B cell (primary cell): ENCODE measurements around the gene IFI27L2.

Experiments used
- EZH2 ChIP-seq: IDR thresholded peaks from 2 replicates; pipeline ENCODE4 v1.6.1; 2012; ENCODE audit warnings: borderline replicate concordance, low read depth, mild to moderate bottlenecking, moderate library complexity, low read length; ENCODE audit not compliant: insufficient read depth, poor library complexity, severe bottlenecking
- TF ChIP-seq, protein P1 (sequence below): fragments of 200-600 bp; IDR thresholded peaks from one replicate; pipeline ENCODE4 v1.8.0; 2022; ENCODE audit warnings: antibody characterized with exemption, mild to moderate bottlenecking

GRCh38 chr14:94139421-94139820 is 10.0 kb upstream of the IFI27L2 start:
- no peak for TF ChIP-seq EZH2
- TF ChIP-seq, protein P1, sequence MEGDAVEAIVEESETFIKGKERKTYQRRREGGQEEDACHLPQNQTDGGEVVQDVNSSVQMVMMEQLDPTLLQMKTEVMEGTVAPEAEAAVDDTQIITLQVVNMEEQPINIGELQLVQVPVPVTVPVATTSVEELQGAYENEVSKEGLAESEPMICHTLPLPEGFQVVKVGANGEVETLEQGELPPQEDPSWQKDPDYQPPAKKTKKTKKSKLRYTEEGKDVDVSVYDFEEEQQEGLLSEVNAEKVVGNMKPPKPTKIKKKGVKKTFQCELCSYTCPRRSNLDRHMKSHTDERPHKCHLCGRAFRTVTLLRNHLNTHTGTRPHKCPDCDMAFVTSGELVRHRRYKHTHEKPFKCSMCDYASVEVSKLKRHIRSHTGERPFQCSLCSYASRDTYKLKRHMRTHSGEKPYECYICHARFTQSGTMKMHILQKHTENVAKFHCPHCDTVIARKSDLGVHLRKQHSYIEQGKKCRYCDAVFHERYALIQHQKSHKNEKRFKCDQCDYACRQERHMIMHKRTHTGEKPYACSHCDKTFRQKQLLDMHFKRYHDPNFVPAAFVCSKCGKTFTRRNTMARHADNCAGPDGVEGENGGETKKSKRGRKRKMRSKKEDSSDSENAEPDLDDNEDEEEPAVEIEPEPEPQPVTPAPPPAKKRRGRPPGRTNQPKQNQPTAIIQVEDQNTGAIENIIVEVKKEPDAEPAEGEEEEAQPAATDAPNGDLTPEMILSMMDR, result no peak
